ENCODE results near the gene BAG2.
A peak's percentile ranks its signal among the peaks of the same experiment; 100 is the strongest.

Gene BAG2

DNA sequence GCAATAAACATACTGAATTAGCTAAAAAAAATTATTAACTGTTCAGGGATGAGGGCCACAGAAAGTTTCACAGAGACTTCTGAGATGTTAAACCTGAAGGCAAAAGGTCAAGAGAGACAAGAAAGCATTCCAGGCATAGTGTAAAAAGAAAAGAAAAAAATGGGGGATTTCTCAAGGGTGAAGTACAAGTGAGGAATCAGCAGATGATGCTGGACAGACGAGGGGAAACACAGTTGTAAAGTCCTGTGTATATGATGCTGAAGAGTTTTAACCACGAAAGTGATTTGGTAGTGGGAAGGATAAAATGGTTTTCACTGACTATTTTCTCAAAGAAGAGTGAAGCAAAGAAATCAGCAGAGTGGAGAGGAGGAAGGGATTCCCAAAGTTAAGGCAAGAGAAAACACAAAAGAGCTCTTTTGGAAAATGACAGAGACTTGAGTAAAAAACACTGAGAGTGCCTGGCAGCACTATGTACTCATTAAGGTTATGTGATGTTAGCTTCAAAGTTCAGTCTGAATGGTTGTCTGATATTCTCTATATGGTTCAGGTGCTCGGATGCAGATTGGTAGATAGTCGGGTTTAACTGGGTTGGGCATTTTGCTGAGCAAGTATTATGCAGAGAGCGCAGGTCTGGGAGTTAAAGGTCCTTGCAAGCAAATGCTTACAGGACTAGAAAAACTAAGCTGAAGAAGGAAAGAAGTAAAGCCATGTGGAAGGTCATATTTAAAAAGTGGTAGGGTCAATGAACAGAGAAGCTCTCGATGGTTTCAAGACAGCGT is 33.6 kb downstream of the BAG2 start:
- DNase-seq (ENCODE audit: low read depth): peak; percentile 42
- TF ChIP-seq, protein P1, sequence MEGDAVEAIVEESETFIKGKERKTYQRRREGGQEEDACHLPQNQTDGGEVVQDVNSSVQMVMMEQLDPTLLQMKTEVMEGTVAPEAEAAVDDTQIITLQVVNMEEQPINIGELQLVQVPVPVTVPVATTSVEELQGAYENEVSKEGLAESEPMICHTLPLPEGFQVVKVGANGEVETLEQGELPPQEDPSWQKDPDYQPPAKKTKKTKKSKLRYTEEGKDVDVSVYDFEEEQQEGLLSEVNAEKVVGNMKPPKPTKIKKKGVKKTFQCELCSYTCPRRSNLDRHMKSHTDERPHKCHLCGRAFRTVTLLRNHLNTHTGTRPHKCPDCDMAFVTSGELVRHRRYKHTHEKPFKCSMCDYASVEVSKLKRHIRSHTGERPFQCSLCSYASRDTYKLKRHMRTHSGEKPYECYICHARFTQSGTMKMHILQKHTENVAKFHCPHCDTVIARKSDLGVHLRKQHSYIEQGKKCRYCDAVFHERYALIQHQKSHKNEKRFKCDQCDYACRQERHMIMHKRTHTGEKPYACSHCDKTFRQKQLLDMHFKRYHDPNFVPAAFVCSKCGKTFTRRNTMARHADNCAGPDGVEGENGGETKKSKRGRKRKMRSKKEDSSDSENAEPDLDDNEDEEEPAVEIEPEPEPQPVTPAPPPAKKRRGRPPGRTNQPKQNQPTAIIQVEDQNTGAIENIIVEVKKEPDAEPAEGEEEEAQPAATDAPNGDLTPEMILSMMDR (conservative IDR thresholded peaks at IDR 0.05; ENCODE audit: low read depth, low read length): no peak
- no peak overlapping the region for H3K4me3 ChIP-seq (ENCODE audit: low read depth, low read length)

DNA sequence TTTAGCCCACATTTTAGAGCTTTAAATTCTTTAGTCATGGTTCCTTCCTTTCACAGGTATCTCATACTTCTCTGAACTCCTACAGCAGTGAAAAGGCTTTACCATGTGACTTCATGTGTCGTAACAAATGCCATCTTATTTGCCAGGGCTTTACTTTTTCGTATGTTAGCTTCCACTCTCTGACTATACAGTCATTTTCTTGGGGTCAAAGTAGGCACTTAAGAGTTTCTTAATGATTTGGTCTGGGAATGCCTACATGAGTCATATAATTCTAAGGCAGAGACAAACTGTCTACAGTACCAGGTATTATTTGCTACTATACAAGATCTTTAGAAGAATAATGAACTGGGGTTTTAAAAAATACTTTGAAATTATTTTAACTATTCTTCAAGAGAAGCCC is 35.0 kb downstream of the BAG2 start:
- DNase-seq (ENCODE audit: low read depth): peak; percentile 61

DNA sequence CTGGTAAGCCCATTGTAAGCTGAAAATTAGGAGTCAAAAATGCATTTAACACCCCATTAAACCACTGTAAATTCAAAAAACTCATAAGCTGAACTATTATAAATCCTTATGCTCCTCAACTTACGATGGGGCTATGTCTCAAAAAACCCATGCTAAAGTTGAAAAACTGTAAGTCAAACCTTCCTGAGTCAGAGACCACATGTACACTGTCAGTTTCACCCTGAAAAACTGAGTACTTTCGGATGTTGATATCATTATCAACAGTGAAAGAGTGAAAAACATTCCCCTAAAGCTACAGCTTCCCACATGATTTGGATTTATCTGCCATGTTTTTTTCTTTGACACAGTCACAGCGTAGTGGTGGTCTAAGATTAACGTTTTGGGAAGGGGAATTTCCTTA is 35.7 kb downstream of the BAG2 start:
- no peak for DNase-seq (ENCODE audit: low read depth)
- H3K4me3 ChIP-seq (ENCODE audit: low read depth, low read length): no peak overlapping the region
- TF ChIP-seq, protein P1 (conservative IDR thresholded peaks at IDR 0.05; ENCODE audit: low read depth, low read length): no peak

More for the DNA sequence above, 35.0 kb downstream of the BAG2 start:
- TF ChIP-seq, protein P1 (conservative IDR thresholded peaks at IDR 0.05; ENCODE audit: low read depth, low read length): no peak
- no peak overlapping the region for H3K4me3 ChIP-seq (ENCODE audit: low read depth, low read length)

DNA sequence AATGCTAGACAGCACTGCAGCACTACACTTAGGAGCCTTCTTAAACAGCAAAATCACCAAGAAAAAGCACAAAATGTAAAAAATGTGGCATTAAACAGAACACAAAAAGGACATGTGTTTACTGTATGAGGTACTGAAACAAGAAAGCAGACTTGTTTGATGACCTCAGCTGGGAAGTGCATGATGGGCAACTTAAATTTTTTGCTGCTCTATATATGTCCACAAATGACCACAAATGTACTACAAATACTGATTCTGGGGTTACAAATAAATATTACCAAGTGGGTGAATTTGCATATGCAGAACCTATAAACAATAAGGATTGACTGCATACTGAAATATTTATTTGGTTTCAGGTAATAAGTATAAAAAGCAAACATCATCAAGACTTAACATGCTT is 36.9 kb downstream of the BAG2 start:
- TF ChIP-seq, protein P1 (conservative IDR thresholded peaks at IDR 0.05; ENCODE audit: low read depth, low read length): no peak
- H3K4me3 ChIP-seq (ENCODE audit: low read depth, low read length): no peak overlapping the region

DNA sequence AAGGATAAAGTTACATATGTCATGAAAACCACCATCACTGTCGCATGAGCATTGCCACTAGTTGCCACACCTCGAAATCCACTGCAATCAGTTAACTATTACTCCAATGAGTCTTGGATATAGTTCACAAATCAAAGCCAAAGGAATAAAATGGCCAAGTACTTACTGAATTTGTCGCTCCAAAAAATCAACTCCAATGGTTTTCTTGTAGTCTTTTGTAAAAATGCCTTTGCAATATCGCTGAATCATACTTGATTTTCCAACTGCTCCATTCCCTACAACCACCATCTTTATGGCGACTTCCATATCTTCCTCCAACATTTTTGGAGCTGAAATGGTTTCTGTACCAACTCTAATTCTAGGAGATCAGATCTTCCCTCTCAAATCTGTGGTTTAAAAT is 37.9 kb downstream of the BAG2 start:
- DNase-seq (ENCODE audit: low read depth): no peak
- TF ChIP-seq, protein P1 (conservative IDR thresholded peaks at IDR 0.05; ENCODE audit: low read depth, low read length): no peak

More for the DNA sequence above, 36.9 kb downstream of the BAG2 start:
- no peak for DNase-seq (ENCODE audit: low read depth)

DNA sequence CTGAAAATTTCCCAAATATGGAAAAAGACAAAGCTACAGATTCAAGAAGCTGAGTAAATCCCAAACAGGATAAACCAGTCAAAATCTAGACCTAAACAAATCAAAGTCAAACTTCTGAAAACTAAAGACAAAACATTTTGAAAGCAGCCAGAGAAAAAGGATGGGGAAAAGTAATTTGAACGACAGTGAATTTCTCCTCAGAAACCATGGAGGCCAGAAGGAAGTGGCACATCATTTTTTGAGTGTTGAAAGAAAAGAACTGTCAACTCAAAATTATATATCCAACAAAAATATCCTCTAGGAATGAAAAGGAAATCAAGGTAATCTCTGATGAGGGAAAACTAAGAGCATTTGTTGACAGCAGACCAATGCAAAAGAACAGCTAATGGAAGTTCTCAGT is 43.1 kb downstream of the BAG2 start:
- H3K4me3 ChIP-seq (ENCODE audit: low read depth, low read length): no peak overlapping the region
- no peak for DNase-seq (ENCODE audit: low read depth)
- TF ChIP-seq, protein P1 (conservative IDR thresholded peaks at IDR 0.05; ENCODE audit: low read depth, low read length): no peak

More for the DNA sequence above, 37.9 kb downstream of the BAG2 start:
- no peak overlapping the region for H3K4me3 ChIP-seq (ENCODE audit: low read depth, low read length)
